Calu3 (cell line): ENCODE results near the gene SIRT1. TPM values are rescaled to one million over a fixed set of nuclear protein-coding genes. Genes with fewer than 3 reads are reported as not detected.

Experiments
- BruUV-seq: library from RNA; stranded (reverse); fragments of 400-500 nt; replicated peaks from 2 replicates; lab custom pipeline; 2021; lab: Mats Ljungman, UMichigan
- CTCF ChIA-PET: fragments of 300-600 bp; sonication (Branson Sonifier 250); formaldehyde crosslinking; loops from one replicate; lab custom pipeline; 2022; ENCODE audit warnings: antibody characterized with exemption; lab: Charles Lee
- DNase-seq: peaks from one replicate; pipeline ENCODE4 v3.0.0; 2022
- H3K27ac Mint-ChIP-seq: one replicate; pipeline ENCODE4 v1.8.0; 2022; ENCODE audit warnings: mixed read lengths; ENCODE audit not compliant: unreplicated experiment
- H3K27me3 Mint-ChIP-seq: one replicate; pipeline ENCODE4 v1.8.0; 2022; ENCODE audit warnings: mixed read lengths; ENCODE audit not compliant: unreplicated experiment
- H3K36me3 Mint-ChIP-seq: one replicate; pipeline ENCODE4 v1.8.0; 2022; ENCODE audit warnings: mild to moderate bottlenecking, moderate library complexity, mixed read lengths; ENCODE audit not compliant: insufficient read depth, unreplicated experiment
- H3K4me1 Mint-ChIP-seq: one replicate; pipeline ENCODE4 v1.8.0; 2022; ENCODE audit warnings: mild to moderate bottlenecking, low read depth, mixed read lengths; ENCODE audit not compliant: unreplicated experiment
- H3K4me3 Mint-ChIP-seq: one replicate; pipeline ENCODE4 v1.8.0; 2022; ENCODE audit warnings: mild to moderate bottlenecking, low read depth, moderate library complexity, mixed read lengths; ENCODE audit not compliant: unreplicated experiment
- H3K9me3 Mint-ChIP-seq: one replicate; pipeline ENCODE4 v1.8.0; 2022; ENCODE audit warnings: low read depth, mixed read lengths; ENCODE audit not compliant: unreplicated experiment
- intact Hi-C: fragments of 100-400 bp; cut with micrococcal nuclease; formaldehyde crosslinking; loops from one replicate; pipeline ENCODE4 v1.10.0; 2022; ENCODE audit not compliant: unreplicated experiment
- total RNA-seq: library from RNA; stranded (reverse); gene quantifications from 2 replicates; pipeline ENCODE4 v1.2.3, GENCODE V29; 2022
- TF ChIP-seq, protein P1 (sequence below): fragments of 200-600 bp; IDR thresholded peaks from one replicate; pipeline ENCODE4 v1.8.0; 2022; ENCODE audit warnings: antibody characterized with exemption; ENCODE audit not compliant: unreplicated experiment

The SIRT1 gene
- total RNA-seq, 1 experiment from 2014 or later = 26.1 TPM

DNA sequence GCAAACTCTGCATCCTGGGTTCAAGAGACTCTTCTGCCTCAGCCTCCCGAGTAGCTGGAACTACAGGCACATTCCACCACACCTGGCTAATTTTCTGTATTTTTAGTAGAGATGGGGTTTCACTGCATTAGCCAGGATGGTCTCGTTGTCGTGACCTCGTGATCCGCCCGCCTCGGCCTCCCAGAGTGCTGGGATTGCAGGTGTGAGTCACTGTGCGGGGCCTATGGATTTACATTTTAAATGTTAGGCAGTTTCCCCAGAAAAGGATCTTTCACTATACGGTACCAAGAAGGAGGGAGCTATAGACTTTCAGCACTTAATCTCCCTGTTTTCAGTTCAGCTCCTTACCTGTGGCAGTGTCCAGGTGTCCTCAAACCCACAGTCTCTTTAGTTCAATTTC lies 50.8 kb downstream of the SIRT1 start:
- TF ChIP-seq, protein P1, sequence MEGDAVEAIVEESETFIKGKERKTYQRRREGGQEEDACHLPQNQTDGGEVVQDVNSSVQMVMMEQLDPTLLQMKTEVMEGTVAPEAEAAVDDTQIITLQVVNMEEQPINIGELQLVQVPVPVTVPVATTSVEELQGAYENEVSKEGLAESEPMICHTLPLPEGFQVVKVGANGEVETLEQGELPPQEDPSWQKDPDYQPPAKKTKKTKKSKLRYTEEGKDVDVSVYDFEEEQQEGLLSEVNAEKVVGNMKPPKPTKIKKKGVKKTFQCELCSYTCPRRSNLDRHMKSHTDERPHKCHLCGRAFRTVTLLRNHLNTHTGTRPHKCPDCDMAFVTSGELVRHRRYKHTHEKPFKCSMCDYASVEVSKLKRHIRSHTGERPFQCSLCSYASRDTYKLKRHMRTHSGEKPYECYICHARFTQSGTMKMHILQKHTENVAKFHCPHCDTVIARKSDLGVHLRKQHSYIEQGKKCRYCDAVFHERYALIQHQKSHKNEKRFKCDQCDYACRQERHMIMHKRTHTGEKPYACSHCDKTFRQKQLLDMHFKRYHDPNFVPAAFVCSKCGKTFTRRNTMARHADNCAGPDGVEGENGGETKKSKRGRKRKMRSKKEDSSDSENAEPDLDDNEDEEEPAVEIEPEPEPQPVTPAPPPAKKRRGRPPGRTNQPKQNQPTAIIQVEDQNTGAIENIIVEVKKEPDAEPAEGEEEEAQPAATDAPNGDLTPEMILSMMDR = no peak
- CTCF ChIA-PET = interaction anchor here (0.7 kb wide), 2 partner anchors 9 to 1571 kb away, joined by 3 to 10 read pairs; no protein-coding TSS in a partner anchor
- Mint-ChIP-seq H3K27ac (no peak overlapping the region), H3K4me1 (no peaks in the 10 kb centered on the region), H3K27me3 (no peaks in the 10 kb centered on the region), H3K9me3 (no peaks in the 10 kb centered on the region), H3K4me3 (no peak overlapping the region), H3K36me3 (peaks cover 47% of the 10 kb centered on the region)
- BruUV-seq = no TSS peak
- intact Hi-C loops = no loop called here
- no peak for DNase-seq

DNA sequence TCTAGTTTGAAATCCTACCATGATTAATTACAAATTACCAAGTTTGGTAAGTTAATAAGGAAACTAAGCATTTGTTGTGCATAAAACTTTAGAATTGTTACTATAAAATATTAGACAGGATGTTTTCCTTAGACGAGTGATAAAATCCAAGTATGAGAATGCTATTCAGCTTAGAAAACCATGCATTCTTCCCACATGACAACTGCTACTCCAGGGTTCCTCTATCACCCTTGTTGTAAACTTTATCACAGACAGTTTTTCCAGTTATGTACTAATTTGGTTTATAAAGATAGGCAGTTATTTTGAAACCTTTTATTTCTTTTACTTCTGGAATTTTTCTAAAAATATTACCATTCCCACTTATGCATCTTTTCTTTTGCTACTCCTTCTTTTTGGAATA lies 52.0 kb downstream of the SIRT1 start:
- no peaks in the 10 kb centered on the region for H3K27me3 Mint-ChIP-seq
- H3K4me3 Mint-ChIP-seq = no peak overlapping the region
- H3K9me3 Mint-ChIP-seq = no peaks in the 10 kb centered on the region
- H3K27ac Mint-ChIP-seq = no peak overlapping the region
- intact Hi-C loops = no loop called here
- CTCF ChIA-PET = no interaction called here
- H3K4me1 Mint-ChIP-seq = no peaks in the 10 kb centered on the region
- TF ChIP-seq, protein P1 = no peak
- no peak for DNase-seq
- peaks cover 53% of the 10 kb centered on the region for H3K36me3 Mint-ChIP-seq
- no TSS peak for BruUV-seq

DNA sequence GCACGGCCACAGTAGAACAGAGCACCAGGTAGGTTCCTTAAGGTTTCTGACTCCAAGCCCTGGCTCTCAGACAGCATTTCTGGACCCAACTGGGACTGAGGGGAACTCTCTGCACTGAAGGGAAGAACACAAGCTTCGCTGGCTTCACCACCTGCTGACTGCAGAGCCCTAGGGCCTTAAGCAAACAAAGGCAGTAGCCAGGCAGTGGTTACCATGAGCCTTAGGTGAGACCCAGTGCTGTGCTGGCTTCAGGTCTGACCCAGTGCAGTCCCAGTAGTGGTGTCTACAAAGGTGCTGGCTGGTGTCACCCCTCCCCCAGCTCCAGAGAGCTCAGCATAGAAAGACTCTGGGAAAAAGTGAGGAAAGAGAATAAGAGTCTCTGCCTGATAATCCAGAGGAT lies 59.5 kb downstream of the SIRT1 start:
- intact Hi-C loops = no loop called here
- CTCF ChIA-PET = no interaction called here
- no peaks in the 10 kb centered on the region for H3K4me1 Mint-ChIP-seq
- H3K4me3 Mint-ChIP-seq = no peak overlapping the region
- no peaks in the 10 kb centered on the region for H3K9me3 Mint-ChIP-seq
- BruUV-seq = no TSS peak
- H3K27ac Mint-ChIP-seq = no peak overlapping the region
- DNase-seq = no peak
- peaks cover 14% of the 10 kb centered on the region for H3K36me3 Mint-ChIP-seq
- TF ChIP-seq, protein P1 = no peak
- no peaks in the 10 kb centered on the region for H3K27me3 Mint-ChIP-seq

DNA sequence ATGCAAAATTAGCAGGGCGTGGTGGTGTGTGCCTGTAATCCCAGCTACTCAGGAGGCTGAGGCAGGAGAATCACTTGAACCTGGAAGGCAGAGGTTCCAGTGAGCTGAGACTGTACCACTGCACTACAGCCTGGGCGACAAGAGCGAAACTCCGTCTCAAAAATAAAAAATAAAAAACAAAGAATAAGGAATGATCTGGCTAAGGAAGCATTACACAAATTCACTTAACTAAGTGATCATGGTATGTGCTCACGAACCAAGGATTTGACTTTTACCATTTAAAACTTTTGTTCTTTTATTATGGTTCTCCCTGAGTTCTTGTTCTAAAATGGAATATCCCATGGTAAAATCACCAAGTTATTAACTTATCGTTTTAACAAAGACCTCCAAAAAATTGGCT lies 71.2 kb downstream of the SIRT1 start:
- TF ChIP-seq, protein P1 = no peak
- CTCF ChIA-PET = interaction anchor here (0.6 kb wide), 1 partner anchor 419 kb away, joined by 4 read pairs; no protein-coding TSS in a partner anchor
- Mint-ChIP-seq H3K36me3 (peaks cover 29% of the 10 kb centered on the region), H3K27me3 (no peaks in the 10 kb centered on the region), H3K4me1 (no peaks in the 10 kb centered on the region), H3K9me3 (no peaks in the 10 kb centered on the region), H3K27ac (no peak overlapping the region), H3K4me3 (no peak overlapping the region)
- DNase-seq = no peak
- no TSS peak for BruUV-seq
- intact Hi-C loops = no loop called here
